HG03439 (cell line): Measurements from ENCODE around the gene PLA2G6.

ENCODE experiments used
- ATAC-seq: cut with Tn5 transposase; IDR thresholded peaks from one replicate; pipeline ENCODE4 v1.9.1; 2021; ENCODE audit warnings: mild to moderate bottlenecking, moderate library complexity; ENCODE audit not compliant: unreplicated experiment

PLA2G6 gene

DNA sequence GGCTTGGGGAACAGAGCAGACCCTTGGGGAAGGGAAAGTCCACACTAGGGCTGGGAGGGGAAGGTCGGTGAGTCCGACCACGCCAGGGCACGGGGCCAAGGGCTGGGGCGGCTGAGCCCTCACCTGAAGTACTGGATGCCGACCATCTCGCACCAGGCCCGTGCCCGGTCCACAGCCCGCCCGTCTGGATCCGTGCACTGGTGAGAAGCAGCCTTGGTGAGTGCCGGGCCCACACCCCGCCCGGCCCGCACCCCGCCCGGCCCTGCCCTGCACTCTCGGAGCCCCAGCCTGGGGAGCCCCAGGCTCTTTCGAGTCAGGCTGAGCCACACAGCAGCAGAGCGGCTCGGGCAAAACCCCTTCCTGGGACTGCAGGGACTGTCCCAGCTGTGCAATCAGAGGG, 69.2 kb downstream of the PLA2G6 start:
- no peak for ATAC-seq

DNA sequence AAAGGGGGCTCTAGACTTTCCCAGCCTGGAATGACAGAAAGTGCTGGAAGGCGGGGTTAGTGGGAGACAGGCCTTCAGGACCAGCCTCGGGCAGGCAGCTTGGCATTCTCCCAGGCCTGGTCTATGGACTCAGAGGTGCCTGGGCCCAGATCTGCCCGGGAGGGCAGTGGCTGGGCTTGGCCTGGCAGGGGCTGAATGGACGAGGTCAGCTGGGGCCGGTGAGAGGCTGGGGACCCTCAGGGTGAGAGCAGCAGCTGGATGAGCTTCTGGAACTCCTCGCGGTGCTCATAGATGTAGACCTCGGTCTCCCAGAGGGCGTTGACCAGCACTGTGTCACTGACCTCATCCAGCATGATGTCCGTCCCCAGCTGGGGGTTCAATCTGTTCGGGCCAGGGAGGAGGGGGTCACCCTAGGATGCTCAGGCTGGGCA, 69.7 kb downstream of the PLA2G6 start:
- ATAC-seq, result no peak

DNA sequence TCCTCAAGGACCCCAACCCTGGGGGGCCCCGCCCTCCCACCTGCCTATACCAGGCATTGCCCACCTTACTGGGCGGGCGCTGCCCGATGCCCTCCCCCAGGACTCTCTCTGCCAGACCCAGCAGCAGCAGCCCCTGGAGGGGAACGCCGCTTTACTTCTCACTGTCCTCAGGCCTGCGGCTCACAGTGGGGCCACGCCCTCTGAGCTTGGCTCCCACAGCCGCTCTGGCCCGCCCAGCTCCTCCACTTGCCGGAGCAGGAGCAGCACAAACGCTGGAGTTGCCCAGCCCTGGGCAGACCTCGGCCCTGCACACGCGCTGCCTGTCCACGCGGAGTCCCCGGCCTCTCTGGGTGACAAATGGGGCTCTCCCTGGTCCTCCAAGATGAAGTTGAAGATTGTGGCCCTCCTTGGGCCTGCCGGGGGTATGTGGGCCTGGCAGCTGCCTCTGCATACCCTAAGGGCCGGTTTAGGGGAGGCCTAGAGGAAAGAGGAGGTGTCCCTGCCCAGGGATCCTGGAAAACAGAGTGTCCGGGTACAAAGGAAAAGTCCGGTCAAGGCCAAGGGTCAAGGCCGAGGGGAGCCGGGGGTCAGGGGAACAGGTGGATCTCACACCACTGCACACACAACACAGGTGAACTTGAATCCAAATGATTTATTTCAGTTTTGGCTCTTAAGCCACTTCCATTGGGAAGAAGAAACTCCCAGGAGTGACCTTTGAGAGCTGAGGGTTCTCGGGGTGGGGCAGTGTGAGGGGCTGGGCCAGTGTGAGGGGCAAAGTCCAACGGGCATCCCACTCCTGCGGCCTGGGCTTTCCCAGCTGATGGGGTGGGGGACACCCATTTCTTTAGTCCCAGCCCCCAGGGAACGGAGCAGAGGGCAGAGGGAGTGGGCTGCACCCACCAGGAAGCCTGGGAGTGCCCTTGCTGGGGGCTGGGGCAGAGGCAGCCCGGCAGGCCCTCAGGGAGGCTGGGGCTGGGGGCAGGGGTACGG, 70.5 kb downstream of the PLA2G6 start:
- no peak for ATAC-seq

DNA sequence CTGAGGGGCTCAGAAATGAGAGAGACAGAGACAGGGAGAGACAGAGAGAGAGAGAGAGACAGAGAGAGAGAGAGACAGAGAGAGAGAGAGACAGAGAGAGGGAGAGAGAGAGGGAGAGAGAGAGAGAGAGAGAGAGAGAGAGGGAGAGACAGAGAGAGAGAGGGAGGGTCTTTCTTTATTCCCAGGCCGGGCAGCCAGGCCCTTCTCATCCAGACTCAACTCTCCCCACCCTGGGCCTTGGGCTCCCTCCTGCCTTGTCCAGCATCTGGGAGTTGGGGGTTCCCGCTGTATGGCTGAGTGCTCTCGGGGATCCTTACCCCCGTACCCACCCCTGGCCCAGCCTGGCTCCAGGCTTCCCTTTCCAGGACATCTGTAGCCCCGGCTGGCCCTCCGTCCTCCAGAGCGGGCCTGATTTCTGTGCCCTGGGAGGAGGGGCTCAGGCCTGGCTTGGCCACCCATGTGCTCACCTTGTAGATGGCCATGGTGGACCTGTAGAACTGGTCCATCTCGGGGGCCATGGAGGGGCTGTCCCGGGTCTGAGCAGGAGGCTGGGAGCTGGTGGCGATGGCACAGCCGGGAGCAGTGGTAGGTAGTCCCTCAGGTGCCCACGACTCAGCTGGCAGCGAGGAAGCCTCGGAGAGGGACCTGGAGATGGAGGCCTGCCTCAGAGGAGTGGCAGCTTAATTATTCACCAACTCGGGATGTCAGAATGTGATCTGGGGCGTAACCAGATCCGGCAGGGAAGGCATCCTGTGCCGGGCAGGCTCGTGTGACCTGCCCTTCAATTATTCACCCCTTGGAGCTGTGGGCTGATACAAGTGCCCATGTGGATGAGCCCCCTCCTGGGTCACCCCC, 71.4 kb downstream of the PLA2G6 start, which contains the start of gene BAIAP2L2:
Gene BAIAP2L2, minus strand, starts transcription at position 677 of the 855 bp plus-strand sequence. Its CDS starts 159 bp downstream, at position 518.
- no peak for ATAC-seq

DNA sequence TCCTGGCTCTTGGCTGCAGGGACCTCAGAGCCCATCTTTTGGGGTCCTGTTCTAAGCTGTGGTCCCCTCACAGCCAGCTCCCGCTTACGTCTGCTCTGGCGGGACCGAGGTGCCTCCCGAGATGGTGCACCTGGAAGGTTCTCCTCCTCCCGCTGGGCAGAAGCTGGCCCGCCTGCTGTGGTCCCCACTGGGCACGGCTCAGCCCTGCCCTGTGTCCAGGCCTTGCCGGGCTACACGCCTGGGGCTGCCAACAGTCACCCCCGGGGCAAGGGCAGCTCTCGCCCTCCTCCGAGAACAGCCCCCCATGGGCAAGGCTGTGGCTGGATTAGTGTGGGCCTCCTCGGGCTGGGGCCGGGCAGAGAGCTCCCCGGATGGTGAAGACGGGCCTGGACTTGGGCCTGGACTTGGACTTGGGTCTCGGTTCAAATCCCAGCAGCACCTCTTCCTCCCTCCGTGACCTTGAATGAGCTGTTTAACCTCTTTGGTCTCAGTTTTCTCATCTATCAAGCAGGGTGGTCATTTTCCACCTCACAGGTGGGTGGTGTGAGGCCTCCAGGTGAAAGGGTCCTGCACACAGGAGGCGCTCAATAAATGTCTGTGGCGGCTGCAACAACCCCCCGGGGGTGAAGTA, 72.1 kb downstream of the PLA2G6 start:
- no peak for ATAC-seq

DNA sequence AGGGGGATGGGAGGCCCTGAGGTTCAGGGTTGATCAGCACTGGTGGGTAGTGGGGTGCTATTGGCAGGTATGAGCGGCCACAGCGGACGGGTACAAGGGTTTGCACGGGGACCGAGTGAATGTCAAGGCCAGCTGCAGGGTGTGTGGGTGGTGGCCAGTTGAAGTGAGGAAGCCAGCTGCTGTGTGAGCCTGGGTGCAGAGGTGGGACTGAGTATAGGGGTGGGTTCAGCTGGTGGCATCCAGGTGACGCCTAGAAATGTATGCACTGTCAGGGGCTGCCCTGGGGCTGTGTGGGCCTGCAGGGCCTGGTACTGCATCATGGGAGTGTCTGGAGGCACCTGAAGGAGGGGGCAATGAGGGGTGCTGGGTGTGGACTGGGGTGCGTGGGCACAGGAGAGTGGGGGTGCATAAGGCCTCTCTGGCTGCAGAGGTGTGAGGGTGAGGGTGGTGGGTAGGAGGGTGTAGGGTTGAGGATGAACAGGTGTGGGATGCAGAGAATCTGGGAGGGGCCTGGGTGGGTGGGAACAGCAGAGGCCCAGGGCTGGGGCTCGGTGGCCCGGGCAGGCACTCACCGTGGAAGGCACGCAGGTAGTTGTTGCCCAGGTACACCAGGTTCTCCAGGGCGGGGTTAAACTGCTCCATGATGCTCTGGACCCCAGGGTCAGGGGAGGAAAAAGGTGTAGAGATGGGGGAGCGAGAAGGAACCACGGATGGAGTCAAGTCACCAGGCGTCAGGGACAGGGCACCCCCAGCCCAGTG, 72.9 kb downstream of the PLA2G6 start:
- ATAC-seq, result no peak

DNA sequence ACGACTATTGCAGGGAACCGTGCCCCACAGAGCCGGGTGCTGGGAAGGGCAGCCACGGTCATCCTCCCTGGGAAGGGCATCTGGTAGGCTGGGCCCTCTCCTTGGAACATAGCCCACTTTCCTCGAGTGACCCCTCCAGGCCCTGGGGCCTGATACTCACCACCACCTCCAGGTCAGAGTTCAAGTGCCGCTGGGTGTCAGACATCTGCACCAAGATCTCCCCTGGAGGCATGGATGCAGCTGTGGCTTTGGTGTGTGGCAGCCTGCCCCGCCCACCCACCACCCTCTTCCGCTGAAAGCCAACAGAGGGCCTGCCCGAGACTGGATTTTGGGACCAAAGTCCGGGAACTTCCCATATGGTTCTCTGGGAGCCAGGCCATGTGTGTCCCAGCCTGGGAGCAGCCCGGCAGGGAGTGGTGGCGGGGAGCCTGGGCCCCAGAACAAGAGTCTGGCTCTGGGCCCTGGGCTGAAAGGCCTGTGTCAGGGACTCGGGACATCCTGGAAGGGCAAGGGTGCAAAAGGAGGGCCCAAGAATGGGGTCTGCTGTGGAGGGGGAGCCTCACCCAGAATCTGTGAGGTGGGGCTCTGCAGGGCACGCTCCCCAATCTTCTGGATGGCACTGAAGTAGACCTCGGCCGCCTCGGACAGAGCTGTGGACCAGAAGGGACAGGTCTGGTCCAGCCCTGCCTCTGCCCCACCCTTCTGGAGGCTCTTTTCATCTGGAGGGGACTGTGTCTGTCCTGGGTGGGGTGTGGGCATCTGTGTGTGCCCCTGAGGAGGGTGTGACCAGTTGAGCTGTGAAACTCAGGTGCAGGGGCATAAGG, 73.7 kb downstream of the PLA2G6 start:
- no peak for ATAC-seq

DNA sequence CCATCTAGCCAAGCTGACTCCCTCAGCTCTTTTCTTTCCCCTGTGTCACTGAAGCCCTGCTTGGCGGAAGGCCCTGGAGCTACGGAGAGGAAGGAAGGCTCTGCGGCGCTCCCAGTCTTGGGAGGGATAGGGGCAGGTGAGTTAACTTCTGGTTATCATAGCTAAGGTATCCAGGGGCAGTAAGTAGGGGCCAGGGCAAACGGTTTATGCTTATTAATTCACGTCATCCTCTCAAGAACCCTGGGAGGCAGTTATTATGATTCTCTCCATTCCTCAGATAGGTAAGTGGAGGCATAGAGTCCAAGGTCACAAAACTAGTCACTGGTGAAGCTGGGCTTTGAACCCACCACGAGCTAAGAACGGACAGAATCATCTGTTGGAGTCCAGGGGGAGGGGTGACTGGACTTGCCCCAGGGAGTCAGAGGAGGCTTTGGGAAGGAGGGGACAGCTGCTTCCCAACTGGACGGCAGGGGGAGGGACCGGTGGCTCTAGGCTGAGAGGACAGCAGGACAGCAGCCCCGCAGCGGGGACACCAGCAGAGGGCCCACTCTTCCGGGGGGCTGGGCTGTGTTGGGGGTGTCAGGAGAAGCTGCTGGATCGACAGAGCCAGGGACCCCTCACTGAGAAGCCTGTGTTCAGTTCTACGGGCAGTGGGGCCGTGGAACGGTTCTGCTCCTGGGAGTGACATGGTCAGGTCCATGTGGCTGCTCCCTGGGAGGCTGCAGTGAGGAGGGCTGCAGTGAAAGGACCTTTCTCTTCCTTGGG, 74.6 kb downstream of the PLA2G6 start:
- no peak for ATAC-seq

DNA sequence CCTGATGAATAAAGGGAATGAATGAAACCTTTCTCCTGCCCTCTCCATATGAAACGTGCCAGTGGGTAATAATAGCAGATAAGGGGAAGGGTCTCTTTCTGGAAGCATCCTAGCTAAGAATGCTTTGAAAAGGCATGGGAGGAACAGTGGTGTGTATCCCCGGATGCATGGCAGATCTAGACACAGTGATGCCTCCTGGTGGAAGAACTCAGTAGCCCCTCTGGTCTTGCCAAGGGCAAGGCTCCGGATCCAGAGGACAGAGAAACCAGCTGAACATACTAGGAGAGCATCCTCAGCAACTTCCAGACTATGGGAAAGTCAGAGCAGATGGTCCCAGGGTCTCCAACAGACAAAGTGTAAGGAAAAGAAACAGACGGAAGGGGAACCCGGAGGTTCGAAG, 77.5 kb downstream of the PLA2G6 start:
- no peak for ATAC-seq

DNA sequence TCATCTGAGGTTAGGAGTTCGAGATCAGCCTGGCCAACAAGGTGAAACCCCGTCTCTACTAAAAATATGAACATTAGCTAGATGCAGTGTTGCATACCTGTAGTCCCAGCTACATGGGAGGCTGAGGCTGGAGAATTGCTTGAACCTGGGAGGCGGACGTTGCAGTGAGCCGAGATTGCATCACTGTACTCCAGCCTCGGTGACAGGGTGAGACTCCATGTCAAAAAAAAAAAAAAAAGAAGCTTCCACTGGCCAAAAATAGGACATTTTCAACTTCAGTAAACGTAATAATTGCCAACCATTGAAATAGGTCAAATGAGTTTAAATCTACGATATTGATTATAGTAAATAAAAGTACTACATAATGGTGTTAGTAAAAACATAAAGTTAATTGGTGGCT, 78.0 kb downstream of the PLA2G6 start:
- no peak for ATAC-seq

DNA sequence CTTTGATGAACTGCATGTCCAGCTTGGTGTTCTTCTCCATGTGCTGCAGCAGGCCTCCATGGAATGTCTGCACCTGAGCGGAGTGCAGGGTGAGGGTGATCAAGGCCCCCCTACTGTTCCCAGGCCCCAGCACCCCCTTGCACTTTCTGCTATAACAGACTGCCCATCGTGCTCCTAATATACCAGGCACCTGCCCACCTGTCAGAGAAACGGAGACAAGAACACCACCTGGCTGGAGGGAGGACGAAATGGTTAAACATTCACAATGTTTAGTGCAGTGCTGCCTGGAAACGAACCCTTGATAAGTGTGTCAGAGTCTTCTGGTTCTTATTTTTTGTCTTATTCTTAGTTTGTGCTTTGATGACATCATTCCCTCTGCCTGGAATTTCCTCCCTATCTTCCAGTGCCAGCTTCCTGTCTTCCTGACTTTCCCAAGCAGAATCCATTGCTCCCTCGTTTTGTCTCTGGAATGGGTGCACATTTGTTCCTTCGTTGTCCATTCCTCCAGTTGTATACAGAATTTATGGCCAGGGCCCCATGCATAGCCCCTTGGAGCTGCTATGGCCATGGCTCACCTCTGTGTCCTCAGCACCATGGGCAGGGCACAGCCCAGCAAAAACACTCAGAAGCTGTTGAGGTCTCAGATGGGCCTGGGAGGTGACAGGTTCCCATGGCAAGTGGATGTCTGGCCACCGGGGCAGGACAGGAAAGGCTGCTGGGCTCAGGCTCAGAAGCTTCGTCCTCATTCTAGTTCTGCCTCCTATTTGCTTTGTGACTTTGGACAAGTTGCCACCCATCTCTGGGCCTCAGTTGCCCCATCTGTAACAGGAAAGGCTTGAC, 83.0 kb downstream of the PLA2G6 start:
- ATAC-seq, result no peak

DNA sequence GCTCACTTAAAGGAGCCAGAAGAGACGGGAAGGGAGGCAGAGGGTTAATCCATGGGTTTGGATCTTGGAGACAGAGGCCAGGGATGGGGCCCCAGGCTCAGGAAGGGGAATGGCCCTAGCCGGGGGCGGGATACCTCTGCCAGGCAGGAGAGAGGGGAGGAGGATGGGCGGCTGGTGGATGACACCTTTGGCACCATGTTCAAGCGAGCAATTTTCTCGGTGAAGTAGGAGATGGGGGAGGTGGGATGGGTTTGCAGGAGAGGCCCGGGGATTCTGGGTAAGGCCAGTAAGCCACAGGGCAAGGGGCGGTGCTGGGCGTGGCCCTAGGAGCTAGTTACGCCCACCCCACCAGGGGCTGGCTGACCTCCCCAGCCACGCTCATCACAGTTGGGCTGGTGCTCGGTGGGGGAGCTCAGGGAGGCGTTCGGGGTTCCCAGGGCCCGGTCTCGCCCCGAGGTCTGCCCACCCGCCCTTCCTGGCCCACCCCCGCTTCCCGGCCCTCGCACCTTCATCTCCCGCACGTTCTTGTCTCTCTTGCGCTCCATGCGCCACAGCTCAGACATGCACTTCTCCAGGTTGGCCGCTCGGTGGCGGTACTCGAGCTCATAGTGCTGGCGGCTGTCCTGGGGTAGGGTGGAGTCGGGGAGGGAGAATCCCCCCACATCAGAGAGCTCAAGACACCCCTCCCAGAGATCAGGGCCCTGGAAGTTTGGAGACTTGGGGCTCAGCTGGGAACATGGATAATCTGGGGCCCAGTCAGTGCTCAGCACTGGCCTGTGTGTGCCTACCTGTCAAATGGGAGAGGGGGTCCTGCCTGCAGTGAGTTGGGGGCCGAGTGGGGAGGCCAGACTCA, 83.8 kb downstream of the PLA2G6 start:
- ATAC-seq, result no peak

DNA sequence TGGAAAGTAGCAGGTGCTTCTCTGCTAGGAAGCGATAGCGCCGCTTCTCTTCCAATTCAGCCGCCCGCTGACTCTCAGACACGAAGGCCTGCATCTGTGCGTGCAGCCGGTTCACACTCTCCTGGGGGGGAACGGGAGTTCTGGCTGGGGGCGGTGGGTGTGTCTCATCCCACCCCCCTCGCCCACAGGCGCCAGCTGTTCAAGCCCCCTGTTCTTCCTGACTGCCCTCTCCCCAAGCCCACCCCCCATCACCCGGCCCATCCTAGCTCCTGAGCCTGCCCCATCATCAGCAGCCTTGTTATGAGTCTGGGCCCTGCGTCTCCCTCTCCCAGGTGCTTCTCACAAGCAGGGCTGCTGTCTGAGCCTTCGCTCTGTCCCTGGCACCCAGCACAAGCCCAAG, 84.6 kb downstream of the PLA2G6 start:
- ATAC-seq, result no peak

DNA sequence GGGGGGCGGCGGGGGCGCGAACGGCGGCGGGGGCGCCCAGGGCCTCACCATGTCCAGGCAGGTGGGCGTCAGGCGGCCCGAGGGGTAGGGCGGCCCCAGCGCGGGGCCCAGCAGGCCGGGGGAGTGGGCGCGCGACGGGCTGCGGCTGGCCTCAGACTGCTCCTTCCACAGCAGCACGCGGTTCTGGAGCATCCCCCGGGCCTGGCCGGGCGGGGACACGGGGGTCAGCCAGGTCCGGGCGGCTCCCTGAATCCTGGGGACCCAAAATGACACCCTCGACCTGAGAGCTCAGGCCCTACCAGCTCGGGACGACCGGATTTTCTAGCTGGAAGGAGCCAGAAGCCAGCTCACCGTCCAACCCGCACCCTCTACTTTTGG, 92.2 kb downstream of the PLA2G6 start:
- ATAC-seq, result no peak

DNA sequence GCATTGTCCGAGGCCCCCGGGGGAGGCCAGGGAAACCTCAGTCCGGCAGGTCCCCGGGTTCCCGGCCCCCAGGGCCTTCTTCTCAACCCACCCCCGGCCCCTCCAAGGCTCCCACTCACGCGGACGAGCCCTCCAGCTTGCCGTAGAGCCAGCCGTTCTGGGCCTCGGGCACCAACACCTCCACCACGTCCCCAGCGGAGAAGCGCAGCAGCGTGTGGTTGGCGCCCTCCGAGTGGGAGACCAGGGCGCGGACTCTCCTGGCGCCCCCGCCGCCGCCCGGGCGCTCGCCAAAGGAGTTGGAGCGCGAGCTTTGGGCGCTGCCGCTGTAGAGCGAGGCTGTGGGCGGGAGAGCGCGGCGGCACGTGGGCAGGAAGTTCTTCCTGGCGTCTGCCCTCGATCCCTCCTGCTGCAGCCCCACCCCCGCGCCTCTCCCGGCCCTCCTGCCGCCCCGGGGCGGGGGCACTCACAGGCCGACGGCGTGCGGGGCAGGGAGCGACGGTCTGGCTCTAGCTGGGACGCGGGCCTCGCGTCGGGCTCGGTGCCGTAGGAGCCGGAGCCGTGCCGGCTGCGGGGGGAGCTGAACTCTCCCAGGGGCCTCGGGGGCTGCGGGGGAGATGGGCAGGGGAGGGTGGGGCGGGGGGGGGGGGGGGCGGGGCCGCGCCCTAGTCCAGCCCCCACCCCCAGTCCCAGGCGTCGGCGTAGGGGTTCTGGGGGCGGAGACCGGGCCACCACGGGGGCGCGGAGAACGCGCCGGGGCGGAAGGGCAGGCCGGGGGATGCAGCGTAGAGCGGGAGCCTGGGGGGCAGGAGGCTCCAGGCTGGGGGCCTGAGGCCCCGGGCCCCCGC, 92.8 kb downstream of the PLA2G6 start:
- ATAC-seq, result no peak

DNA sequence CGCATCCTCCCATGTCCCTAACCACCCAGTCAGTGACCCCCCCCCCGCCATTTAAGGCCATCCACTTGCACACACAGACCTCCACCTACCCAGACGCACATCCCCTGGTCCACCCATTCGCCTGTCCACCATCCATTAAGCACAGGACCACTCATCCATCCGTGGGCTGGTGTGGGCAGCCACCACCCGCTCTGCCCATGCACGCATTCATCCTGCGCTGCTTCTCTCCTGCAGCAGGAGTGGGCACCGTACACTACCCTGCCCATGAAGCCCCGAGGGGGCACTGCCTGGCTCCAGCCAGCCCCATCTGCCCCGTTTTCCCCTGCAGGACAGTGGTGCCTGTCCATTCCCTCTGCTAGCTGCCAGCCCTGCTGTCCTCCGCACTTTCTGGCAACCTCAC, 93.8 kb downstream of the PLA2G6 start:
- ATAC-seq, result no peak
